ENCODE measurements around the gene CSNK1G3. TPM values are rescaled to one million over a fixed set of nuclear protein-coding genes. Genes with fewer than 3 reads are reported as not detected.
A peak's percentile ranks its signal among the peaks of the same experiment; 100 is the strongest.
"Not testable (repeated sequence)": the region's sequence is repeated elsewhere in the genome, so short reads cannot be mapped to it uniquely, and the experiment has no call there.

Gene CSNK1G3
- total RNA-seq (2014; rRNA removed) (21.6 and 23.4 TPM in 2 replicates), Bru-seq, nascent RNA (percentile 79 among the genes with signal in this experiment), BruChase-seq, experiment 1, labeled RNA remaining after a 6-hour chase (percentile 67 among the genes with signal in this experiment), BruChase-seq, experiment 2, labeled RNA remaining after a 2-hour chase (percentile 73 among the genes with signal in this experiment)
- long read RNA-seq, full-length matches to known transcripts, result 12 of 78 reads
- long read RNA-seq, partial matches to known transcripts, result 2 of 78 reads
- long read RNA-seq, other reads (novel, unspliced or antisense), result 64 of 78 reads

DNA sequence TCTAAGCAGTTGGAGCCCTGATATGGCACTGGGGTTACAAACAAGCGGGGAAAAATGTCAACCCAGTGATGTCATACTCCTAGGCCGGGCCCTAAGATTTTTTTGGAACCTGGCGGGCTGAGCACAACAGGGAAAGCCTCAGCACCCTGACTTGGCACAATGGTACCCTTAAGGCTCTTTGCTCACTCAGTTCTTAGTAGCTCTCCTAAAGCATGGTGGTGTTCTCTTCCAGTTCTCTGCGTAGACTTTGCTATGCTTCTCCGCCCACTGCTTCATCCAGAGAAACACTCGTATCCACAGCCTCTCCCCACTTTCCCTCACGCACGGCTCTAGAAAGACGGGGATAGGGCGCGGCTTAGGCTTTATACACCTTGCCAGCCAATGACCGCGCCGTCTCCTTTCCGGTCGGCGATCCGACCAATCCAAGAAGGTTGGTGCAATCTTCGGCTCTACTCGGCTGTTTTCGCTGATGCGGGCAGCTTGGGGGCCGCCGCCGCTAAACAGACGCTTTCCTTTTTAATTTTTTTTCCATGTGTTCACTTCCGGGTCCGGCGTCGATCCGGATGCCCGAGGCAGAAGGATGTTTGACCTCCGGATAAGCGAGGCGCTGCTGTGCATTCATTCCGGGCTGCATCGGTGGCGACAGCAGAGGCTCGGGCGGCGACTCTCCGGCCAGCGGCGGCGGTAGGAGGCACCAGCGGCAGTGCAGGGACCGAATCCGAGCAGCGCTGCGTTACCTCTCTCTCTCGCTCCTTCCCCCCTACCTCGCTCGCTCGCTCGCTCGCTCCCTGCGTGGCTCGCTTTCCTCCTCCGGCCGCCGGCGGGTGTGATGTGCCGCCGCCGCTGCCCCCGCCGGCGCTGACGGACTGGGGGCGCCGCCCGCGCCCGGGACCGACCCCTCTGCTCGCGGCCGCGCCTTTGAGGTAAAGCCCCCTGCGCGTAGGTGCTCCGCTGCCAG lies at the start of gene CSNK1G3:
CSNK1G3 (plus strand) TSS at position 530 of the 958 bp plus-strand sequence. CDS start 33,487 bp downstream, outside the sequence.
- DNase-seq (peak; percentile 94), ATAC-seq (peak; percentile 95)
- H3F3A ChIP-seq (ENCODE audit: low read length, unreplicated experiment), result no peaks in the 10 kb centered on the region
- TF ChIP-seq, protein P1, sequence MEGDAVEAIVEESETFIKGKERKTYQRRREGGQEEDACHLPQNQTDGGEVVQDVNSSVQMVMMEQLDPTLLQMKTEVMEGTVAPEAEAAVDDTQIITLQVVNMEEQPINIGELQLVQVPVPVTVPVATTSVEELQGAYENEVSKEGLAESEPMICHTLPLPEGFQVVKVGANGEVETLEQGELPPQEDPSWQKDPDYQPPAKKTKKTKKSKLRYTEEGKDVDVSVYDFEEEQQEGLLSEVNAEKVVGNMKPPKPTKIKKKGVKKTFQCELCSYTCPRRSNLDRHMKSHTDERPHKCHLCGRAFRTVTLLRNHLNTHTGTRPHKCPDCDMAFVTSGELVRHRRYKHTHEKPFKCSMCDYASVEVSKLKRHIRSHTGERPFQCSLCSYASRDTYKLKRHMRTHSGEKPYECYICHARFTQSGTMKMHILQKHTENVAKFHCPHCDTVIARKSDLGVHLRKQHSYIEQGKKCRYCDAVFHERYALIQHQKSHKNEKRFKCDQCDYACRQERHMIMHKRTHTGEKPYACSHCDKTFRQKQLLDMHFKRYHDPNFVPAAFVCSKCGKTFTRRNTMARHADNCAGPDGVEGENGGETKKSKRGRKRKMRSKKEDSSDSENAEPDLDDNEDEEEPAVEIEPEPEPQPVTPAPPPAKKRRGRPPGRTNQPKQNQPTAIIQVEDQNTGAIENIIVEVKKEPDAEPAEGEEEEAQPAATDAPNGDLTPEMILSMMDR (conservative IDR thresholded peaks at IDR 0.05; ENCODE audit: low read depth, low read length), result no peak
- TF ChIP-seq EZH2phosphoT487 (IDR thresholded peaks at IDR 0.05; ENCODE audit: borderline replicate concordance, low read length) (no peak), EZH2 (IDR thresholded peaks at IDR 0.05; ENCODE audit: low read length, unreplicated experiment) (no peak)
- no peaks in the 10 kb centered on the region for H3K9me2 ChIP-seq (replicated peaks; ENCODE audit: low read length)
- no peaks in the 10 kb centered on the region for H3K36me3 ChIP-seq (ENCODE audit: low read depth, low read length)
- intact Hi-C loops (cut with micrococcal nuclease), result loop anchor here (1.0 to 5.0 kb wide), 3 partner anchors 35 to 89 kb away; partner anchors contain the start of gene CEP120
- no TSS peak for BruUV-seq (replicated peaks)
- peaks cover 4% of the 10 kb centered on the region; the same call in 1 of the 2 replicates for H4K20me1 ChIP-seq (ENCODE audit: low read length)
- no peaks in the 10 kb centered on the region for H3K27me3 ChIP-seq (ENCODE audit: low read length)
- H3K4me1 ChIP-seq (ENCODE audit: insufficient read depth, low read length), result peaks cover 25% of the 10 kb centered on the region
- peak within 1 kb of the TSS; percentile 96 for H3K4me2 ChIP-seq (ENCODE audit: low read length)
- peak within 1 kb of the TSS; percentile 91 for H3K4me3 ChIP-seq (ENCODE audit: low read length)
- POLR2A ChIA-PET (ENCODE audit: unreplicated experiment), result interaction anchor here (0.5 kb wide), 1 partner anchor 10 kb away, joined by 3 read pairs; no protein-coding TSS in a partner anchor
- H2AFZ ChIP-seq (ENCODE audit: low read length), result peak within 1 kb of the TSS; percentile 80
- CTCF ChIA-PET, result interaction anchor here (2.5 kb wide), 1 partner anchor 89 kb away, joined by 7 read pairs; the partner anchor contains the start of gene CEP120
- no peaks in the 10 kb centered on the region for H3K9me3 ChIP-seq (ENCODE audit: low read length)
- peak within 1 kb of the TSS; percentile 77 for H3K9ac ChIP-seq (ENCODE audit: low read length)
- peak within 1 kb of the TSS; percentile 54 for H3K27ac ChIP-seq (ENCODE audit: low read length)
- H3K79me2 ChIP-seq (ENCODE audit: low read length), result peaks cover 43% of the 10 kb centered on the region

DNA sequence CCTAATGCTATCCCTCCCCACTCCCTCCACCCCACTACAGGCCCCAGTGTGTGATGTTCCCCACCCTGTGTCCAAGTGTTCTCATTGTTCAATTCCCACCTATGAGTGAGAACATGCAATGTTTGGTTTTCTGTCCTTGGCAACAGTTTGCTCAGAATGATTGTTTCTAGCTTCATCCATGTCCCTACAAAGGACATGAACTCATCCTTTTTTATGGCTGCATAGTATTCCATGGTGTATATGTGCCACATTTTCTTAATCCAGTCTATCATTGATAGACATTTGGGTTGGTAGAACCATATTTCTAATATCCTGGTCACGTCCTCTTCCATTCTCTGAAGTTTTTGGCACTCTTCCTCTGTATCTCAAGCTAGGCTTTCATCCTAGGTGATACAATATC lies 45.1 kb upstream of the CSNK1G3 start:
- H3K27ac ChIP-seq (ENCODE audit: low read length); H3K9ac ChIP-seq (ENCODE audit: low read length); H3K36me3 ChIP-seq (ENCODE audit: low read depth, low read length); ATAC-seq; CTCF ChIA-PET; intact Hi-C loops (cut with micrococcal nuclease); H3K4me2 ChIP-seq (ENCODE audit: low read length); H3K4me3 ChIP-seq (ENCODE audit: low read length); H3K9me3 ChIP-seq (ENCODE audit: low read length); H3K79me2 ChIP-seq (ENCODE audit: low read length); H3K27me3 ChIP-seq (ENCODE audit: low read length); H3K4me1 ChIP-seq (ENCODE audit: insufficient read depth, low read length); BruUV-seq (replicated peaks); POLR2A ChIA-PET (ENCODE audit: unreplicated experiment); H4K20me1 ChIP-seq (ENCODE audit: low read length); H2AFZ ChIP-seq (ENCODE audit: low read length); DNase-seq; H3K9me2 ChIP-seq (replicated peaks; ENCODE audit: low read length); H3F3A ChIP-seq (ENCODE audit: low read length, unreplicated experiment): not testable (repeated sequence)

DNA sequence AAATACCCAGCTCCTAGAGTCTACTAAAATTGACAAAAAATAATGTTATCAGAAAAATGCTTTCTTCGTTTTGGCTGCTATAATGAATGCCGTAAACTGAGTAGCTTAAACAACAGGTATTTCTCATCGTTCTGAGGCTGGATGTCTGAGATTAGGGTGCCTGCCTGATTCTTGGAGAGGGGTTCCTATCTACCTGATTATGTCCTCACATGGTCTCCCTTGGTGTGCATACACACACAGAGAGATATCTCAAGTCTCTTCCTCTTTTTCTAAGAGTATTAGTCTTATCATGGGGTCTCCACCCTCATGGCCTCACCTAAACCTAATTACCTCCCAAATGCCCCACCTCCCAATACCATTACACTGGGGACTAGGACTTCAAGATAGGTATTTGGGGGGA lies 40.6 kb upstream of the CSNK1G3 start:
- Histone ChIP-seq H3K4me2 (ENCODE audit: low read length) (no peak overlapping the region), H2AFZ (ENCODE audit: low read length) (no peak overlapping the region), H3K79me2 (ENCODE audit: low read length) (no peaks in the 10 kb centered on the region), H3K4me1 (ENCODE audit: insufficient read depth, low read length) (no peaks in the 10 kb centered on the region), H3K36me3 (ENCODE audit: low read depth, low read length) (no peaks in the 10 kb centered on the region), H3K9ac (ENCODE audit: low read length) (no peak overlapping the region), H3K4me3 (ENCODE audit: low read length) (no peak overlapping the region), H3K27me3 (ENCODE audit: low read length) (no peaks in the 10 kb centered on the region), H3F3A (ENCODE audit: low read length, unreplicated experiment) (no peaks in the 10 kb centered on the region), H3K27ac (ENCODE audit: low read length) (no peak overlapping the region), H3K9me2 (replicated peaks; ENCODE audit: low read length) (no peaks in the 10 kb centered on the region), H3K9me3 (ENCODE audit: low read length) (no peaks in the 10 kb centered on the region), H4K20me1 (ENCODE audit: low read length) (no peaks in the 10 kb centered on the region)
- ATAC-seq (no peak), DNase-seq (no peak)
- ChIA-PET CTCF (no interaction called here), POLR2A (ENCODE audit: unreplicated experiment) (no interaction called here)
- intact Hi-C loops (cut with micrococcal nuclease), result no loop called here
- no peak for TF ChIP-seq EZH2phosphoT487 (IDR thresholded peaks at IDR 0.05; ENCODE audit: borderline replicate concordance, low read length)
- no peak for TF ChIP-seq EZH2 (IDR thresholded peaks at IDR 0.05; ENCODE audit: low read length, unreplicated experiment)
- TF ChIP-seq, protein P1 (conservative IDR thresholded peaks at IDR 0.05; ENCODE audit: low read depth, low read length), result no peak
- no TSS peak for BruUV-seq (replicated peaks)
